HAP-1 (cell line): Measurements from ENCODE around the gene BLTP3B.
A peak's percentile ranks its signal among the peaks of the same experiment; 100 is the strongest.
"Not testable (repeated sequence)": the region's sequence is repeated elsewhere in the genome, so short reads cannot be mapped to it uniquely, and the experiment has no call there.

Experiments used
- DNase-seq, 2 experiments: peaks; one replicate each; pipeline ENCODE4 v3.0.0-alpha.2; 2016 to 2020; ENCODE audit warnings: low spot score in 2 of 2
- H3K27me3 ChIP-seq: fragments of 250-450 bp; sonication (Bioruptor Pico); 2 replicates; pipeline ENCODE4 v1.5.1; 2020; ENCODE audit warnings: low read depth, mild to moderate bottlenecking, moderate library complexity
- H3K36me3 ChIP-seq: fragments of 250-450 bp; sonication (Bioruptor Pico); replicated peaks from 2 replicates; pipeline ENCODE4 v1.5.1; 2020; ENCODE audit warnings: mild to moderate bottlenecking
- H3K4me1 ChIP-seq: fragments of 250-450 bp; sonication (Bioruptor Pico); 2 replicates; pipeline ENCODE4 v1.5.1; 2020; ENCODE audit warnings: mild to moderate bottlenecking
- H3K4me3 ChIP-seq: fragments of 250-450 bp; sonication (Bioruptor Pico); 2 replicates; pipeline ENCODE4 v1.5.1; 2020; ENCODE audit warnings: mild to moderate bottlenecking, moderate library complexity
- H3K9me3 ChIP-seq: fragments of 250-450 bp; sonication (Bioruptor Pico); 2 replicates; pipeline ENCODE4 v1.5.1; 2020; ENCODE audit warnings: mild to moderate bottlenecking, moderate library complexity
- in situ Hi-C: fragments of 300-500 bp; cut with MboI; formaldehyde crosslinking; loops from 3 replicates; pipeline ENCODE4 v1.14.3; 2020; ENCODE audit warnings: low sequenced_read_pairs, inconsistent platforms, mixed read lengths

Gene BLTP3B

DNA sequence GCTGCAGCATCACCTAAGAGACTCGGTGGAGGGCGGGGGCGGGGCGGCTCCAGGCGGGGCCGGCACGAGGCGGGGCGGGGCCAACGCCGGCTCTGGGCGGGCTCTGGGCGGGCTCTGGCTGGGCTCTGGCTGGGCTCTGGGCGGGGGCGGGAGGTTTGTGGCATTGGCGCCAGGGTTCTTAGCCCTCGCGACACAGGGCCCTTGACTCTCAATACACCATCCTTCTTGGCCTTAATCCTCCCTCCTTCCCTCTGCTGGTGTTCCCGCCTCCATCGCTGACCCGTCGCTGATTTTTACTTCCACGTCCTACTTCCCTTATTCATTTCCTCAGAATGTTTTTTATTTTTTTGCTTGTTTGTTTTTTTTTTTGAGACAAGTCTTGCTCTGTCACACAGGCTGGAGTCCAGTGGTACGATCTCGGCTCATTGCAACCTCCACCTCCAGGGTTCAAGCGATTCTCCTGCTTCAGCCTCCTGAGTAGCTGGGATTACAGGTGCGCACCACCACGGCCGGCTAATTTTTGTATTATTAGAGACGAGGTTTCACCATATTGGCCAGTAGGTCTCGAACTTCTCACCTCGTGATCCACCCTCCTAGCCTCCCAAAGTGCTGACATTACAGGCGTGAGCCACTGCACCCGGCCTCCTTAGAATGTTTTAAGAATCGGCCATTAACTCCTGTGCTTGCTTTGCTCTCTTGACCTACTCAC, at the start of gene BLTP3B:
Gene BLTP3B, minus strand, starts transcription at position 24 of the 709 bp plus-strand sequence. CDS start 239 bp downstream, outside the sequence.
- in situ Hi-C loops = no loop called here
- peaks cover 41% of the 10 kb centered on the region for H3K4me1 ChIP-seq

GRCh38 chr12:100189636-100190394, 47.1 kb upstream of the BLTP3B start:
- Histone ChIP-seq H3K4me1 (no peaks in the 10 kb centered on the region), H3K36me3 (peaks cover 8% of the 10 kb centered on the region), H3K9me3 (no peaks in the 10 kb centered on the region), H3K4me3 (no peak overlapping the region), H3K27me3 (no peaks in the 10 kb centered on the region)
- DNase-seq = no peak
- in situ Hi-C loops = no loop called here

More for the DNA sequence above, at the start of gene BLTP3B:
- Histone ChIP-seq H3K4me3 (peak within 1 kb of the TSS; percentile 97), H3K36me3 (no peaks in the 10 kb centered on the region), H3K27me3 (no peaks in the 10 kb centered on the region), H3K9me3 (no peaks in the 10 kb centered on the region)
- DNase-seq = peak; percentile 92 to 97

DNA sequence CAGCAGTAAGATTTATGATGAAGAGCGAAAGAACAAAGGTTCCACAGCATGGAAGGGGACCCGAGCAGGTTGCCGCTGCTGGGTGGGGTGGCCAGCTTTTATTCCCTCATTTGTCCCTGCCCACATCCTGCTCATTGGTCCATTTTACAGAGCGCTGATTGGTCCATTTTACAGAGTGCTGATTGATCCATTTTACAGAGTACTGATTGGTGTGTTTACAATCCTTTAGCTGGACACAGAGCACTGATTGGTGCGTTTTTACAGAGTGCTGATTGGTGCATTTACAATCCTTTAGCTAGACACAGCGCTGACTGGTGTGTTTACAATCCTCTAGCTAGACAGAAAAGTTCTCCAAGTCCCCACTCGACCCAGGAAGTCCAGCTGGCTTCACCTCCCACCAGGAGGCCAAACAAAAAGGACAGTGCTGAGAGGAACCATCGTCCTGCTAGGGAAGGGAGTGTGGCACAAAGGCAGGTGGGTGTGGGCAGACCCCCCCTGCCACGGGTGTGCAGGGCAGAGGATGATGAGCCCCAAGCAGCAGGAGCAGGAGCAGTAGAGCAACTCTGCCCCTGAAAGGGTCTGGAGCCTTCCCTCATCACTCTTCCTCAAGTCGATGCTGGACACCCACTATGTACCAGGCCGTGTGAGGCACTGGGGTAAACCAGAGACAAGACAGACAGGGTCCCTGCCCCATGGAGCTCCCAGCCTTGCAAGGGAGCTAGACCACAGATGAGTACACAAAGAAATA, 46.4 kb upstream of the BLTP3B start:
- in situ Hi-C loops = not testable (repeated sequence)

DNA sequence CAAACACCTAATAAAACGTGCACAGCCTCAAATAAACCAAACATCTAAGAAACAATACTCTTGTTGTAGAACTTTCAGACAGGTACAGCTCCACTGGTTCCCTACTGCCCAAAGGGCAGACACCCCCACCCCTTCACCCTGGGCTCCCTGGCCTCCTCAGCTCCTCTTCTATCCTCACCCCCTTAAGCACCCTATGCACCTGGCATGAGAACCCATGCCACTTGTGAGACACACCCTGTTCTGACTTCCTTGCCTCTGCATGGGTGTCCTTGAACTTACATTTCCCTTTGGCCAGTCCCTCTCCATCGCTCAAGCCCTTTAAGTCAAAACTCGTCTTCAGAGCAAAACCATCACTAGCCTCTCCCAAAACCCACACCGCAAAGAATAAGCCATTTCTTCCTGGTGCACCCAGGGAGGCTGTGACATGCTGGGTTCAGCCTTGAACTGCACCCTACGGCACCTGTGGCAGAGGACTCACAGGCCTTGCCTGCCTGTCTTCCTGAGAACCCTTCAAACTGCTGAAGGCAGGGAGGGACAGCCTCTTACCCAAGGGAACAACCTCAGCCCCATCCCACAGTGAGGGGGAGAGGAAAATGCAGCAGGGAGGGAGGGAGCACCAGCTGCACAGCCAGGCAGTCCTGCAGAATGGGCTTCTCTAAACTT, 45.3 kb upstream of the BLTP3B start:
- Histone ChIP-seq H3K36me3 (peaks cover 2% of the 10 kb centered on the region), H3K4me3 (no peak overlapping the region), H3K4me1 (no peaks in the 10 kb centered on the region), H3K9me3 (no peaks in the 10 kb centered on the region), H3K27me3 (no peaks in the 10 kb centered on the region)
- DNase-seq = no peak
- in situ Hi-C loops = no loop called here

More for the DNA sequence above, 46.4 kb upstream of the BLTP3B start:
- not testable (repeated sequence) for H3K27me3 ChIP-seq, H3K9me3 ChIP-seq, H3K36me3 ChIP-seq, H3K4me1 ChIP-seq, DNase-seq, H3K4me3 ChIP-seq

DNA sequence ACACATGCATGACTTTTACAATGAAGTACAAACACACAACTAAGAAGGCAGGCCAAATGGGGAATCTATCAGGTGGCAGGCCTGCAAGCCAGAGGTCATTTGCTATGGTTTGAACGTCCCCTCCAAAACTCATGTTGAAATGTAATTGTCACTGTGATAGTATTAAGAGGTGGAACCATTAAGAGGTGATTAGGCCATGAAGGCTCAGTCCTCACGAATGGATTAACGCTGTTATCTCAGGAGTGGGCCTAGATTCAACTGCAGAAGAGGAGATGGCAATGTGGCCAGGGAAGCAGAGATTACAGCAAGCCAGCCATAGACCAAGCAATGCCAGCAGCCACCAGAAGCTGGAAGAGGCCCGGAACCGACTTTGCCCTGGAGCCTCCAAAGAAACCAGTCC, 44.4 kb upstream of the BLTP3B start:
- H3K9me3 ChIP-seq = no peaks in the 10 kb centered on the region
- DNase-seq = no peak
- H3K4me3 ChIP-seq = no peak overlapping the region
- H3K27me3 ChIP-seq = no peaks in the 10 kb centered on the region
- peaks cover 2% of the 10 kb centered on the region for H3K36me3 ChIP-seq
- in situ Hi-C loops = no loop called here
- no peaks in the 10 kb centered on the region for H3K4me1 ChIP-seq

DNA sequence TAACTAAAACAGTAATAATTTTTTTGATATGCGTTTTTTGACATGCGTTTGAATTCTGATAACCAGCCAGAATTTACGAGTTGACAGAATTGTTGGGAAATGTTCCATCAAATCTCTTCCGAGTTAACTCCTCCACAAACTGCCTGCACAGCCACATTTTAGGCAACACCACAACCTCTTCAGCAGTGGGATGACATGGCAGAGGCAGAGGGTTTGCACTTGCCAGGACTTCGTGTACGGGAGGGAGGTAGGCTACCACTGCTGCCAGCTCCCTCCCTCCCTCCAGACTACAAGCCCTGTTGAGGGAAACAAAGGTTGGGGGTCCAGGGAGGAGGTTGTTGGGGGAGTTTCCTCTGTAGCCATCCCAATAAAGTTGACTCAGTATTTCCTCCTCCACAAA, 43.4 kb upstream of the BLTP3B start:
- no peaks in the 10 kb centered on the region for H3K4me1 ChIP-seq
- no peaks in the 10 kb centered on the region for H3K9me3 ChIP-seq
- no peaks in the 10 kb centered on the region for H3K27me3 ChIP-seq
- H3K36me3 ChIP-seq = peaks cover 2% of the 10 kb centered on the region
- no peak for DNase-seq
- no peak overlapping the region for H3K4me3 ChIP-seq
- in situ Hi-C loops = no loop called here

DNA sequence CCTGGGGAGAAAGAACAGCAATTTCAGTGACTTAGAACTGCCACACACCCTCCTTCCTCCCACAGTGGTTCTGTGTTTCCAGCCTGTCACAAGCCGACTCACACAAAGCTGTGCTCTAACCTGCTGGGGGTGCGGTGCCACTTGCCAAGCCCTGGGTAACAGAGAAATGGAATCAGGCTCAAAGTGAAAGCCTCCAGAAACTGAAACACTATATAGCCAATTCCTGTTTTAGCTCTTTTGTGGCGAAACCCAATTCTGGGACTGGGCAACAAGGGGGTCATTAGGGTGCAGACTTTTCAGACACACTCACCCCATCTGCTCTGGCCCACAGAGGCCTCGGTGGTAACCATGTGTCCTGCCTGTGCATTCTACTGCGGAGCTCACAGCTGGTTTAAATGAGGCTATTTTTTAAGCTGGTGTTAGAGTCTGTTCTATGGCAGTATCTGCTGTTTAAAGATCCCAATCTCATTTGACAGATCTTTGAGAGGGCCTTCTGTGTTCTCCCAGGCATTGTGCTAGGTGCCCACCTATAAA, 42.8 kb upstream of the BLTP3B start:
- peaks cover 2% of the 10 kb centered on the region for H3K36me3 ChIP-seq
- no peaks in the 10 kb centered on the region for H3K9me3 ChIP-seq
- H3K27me3 ChIP-seq = no peaks in the 10 kb centered on the region
- no peak overlapping the region for H3K4me3 ChIP-seq
- in situ Hi-C loops = no loop called here
- no peak for DNase-seq
- H3K4me1 ChIP-seq = no peaks in the 10 kb centered on the region

DNA sequence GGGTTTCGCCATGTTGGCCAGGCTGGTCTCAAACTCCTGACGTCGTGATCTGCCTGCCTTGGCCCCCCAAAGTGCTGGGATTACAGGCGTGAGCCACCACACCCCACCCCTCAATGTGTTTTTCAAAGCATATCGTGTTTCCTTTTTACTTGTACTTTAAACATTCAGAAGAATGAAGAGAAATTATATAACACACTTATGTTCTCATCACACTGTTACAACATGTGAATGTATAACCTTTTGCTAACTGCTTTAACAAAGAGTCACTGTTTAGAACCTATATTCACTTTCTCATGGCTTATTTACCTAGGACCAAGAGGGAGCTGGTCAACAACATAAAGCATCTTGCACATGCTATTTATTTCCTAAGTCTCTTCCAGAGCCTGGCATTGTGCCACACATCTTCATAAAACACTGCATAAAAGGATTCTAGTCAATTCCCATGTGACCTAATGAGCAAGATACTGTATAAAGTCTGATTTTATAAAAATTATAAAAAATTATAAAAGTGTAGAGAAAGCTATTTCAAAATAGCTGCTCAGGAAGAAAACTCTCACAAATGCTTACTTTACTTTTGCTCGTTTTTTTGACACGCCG, 42.0 kb upstream of the BLTP3B start:
- peaks cover under 1% of the 10 kb centered on the region; the same call in 1 of the 2 replicates for H3K36me3 ChIP-seq
- H3K9me3 ChIP-seq = no peaks in the 10 kb centered on the region
- H3K4me3 ChIP-seq = no peak overlapping the region
- in situ Hi-C loops = no loop called here
- H3K27me3 ChIP-seq = no peaks in the 10 kb centered on the region
- no peak for DNase-seq
- H3K4me1 ChIP-seq = no peaks in the 10 kb centered on the region

DNA sequence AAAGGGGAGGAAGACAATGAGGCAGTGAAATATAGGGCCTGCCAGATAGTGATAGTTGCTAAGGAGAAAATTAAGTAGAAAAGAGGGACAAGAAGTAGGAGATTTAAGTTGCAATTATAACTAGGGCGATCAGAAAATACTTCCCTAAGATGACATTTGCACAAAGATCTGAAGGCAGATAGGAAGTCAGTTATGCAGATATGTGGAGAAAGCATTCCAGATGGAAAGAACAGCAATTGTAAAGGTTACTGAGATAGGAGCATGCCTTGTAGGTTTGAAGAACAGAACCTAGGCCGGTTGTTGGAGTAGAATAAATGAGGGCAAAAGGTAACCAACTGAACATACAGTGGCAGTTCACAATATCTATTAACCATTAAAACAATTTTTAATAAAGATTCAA, 36.6 kb upstream of the BLTP3B start:
- H3K36me3 ChIP-seq = peaks cover 7% of the 10 kb centered on the region; the same call in 1 of the 2 replicates

GRCh38 chr12:100176493-100176892, 33.8 kb upstream of the BLTP3B start:
- in situ Hi-C loops, DNase-seq, H3K27me3 ChIP-seq, H3K36me3 ChIP-seq, H3K9me3 ChIP-seq, H3K4me3 ChIP-seq, H3K4me1 ChIP-seq: not testable (repeated sequence)

More for the DNA sequence above, 36.6 kb upstream of the BLTP3B start:
- no peaks in the 10 kb centered on the region for H3K27me3 ChIP-seq
- in situ Hi-C loops = no loop called here
- H3K9me3 ChIP-seq = no peaks in the 10 kb centered on the region
- no peak for DNase-seq
- H3K4me1 ChIP-seq = peaks cover 2% of the 10 kb centered on the region; the same call in 1 of the 2 replicates
- no peak overlapping the region for H3K4me3 ChIP-seq

DNA sequence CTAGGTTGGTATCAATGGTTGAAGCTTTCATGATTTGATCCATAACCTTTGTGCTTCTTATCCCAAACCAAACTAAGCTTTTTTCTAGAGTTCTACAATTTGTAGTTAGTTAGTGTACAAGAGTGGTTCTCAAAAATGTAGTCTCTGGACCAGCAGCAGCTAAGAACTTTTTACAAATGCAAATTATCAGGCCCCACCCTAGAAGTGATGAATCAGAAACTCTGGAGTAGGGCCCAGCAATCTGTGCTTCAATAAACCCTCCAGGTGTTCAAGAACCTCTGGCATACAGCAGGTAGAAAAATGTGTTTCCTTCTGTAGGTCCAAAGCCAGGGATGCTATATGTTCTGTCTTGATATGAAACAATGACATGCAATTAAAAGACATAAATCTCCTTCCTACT, 31.8 kb upstream of the BLTP3B start:
- Histone ChIP-seq H3K4me3 (no peak overlapping the region), H3K4me1 (peaks cover 4% of the 10 kb centered on the region; the same call in 1 of the 2 replicates), H3K36me3 (peaks cover 5% of the 10 kb centered on the region; the same call in 1 of the 2 replicates), H3K27me3 (no peaks in the 10 kb centered on the region), H3K9me3 (no peaks in the 10 kb centered on the region)
- DNase-seq = no peak
- in situ Hi-C loops = no loop called here

GRCh38 chr12:100173111-100173510, 30.4 kb upstream of the BLTP3B start:
- no peaks in the 10 kb centered on the region for H3K27me3 ChIP-seq
- DNase-seq = no peak
- H3K4me3 ChIP-seq = no peak overlapping the region
- no peaks in the 10 kb centered on the region; the same call in 1 of the 2 replicates for H3K36me3 ChIP-seq
- H3K4me1 ChIP-seq = peaks cover 4% of the 10 kb centered on the region; the same call in 1 of the 2 replicates
- no peaks in the 10 kb centered on the region for H3K9me3 ChIP-seq
- in situ Hi-C loops = no loop called here

GRCh38 chr12:100171248-100171647, 28.6 kb upstream of the BLTP3B start:
- H3K36me3 ChIP-seq = no peaks in the 10 kb centered on the region; the same call in 1 of the 2 replicates
- DNase-seq = no peak
- no peaks in the 10 kb centered on the region for H3K27me3 ChIP-seq
- H3K9me3 ChIP-seq = no peaks in the 10 kb centered on the region
- peaks cover 4% of the 10 kb centered on the region; the same call in 1 of the 2 replicates for H3K4me1 ChIP-seq
- H3K4me3 ChIP-seq = no peak overlapping the region
- in situ Hi-C loops = no loop called here
